22Rv1 (cell line): Measurements from ENCODE around the gene PATJ.

Source experiments
- H3K27ac ChIP-seq: fragments of 450-650 bp; 2 replicates; pipeline ENCODE4 v1.5.1; 2017
- CTCF ChIP-seq: fragments of 450-650 bp; IDR thresholded peaks from 2 replicates; pipeline ENCODE4 v1.5.1; 2017; ENCODE audit warnings: mild to moderate bottlenecking
- ZFX ChIP-seq: fragments of 450-650 bp; IDR thresholded peaks from 2 replicates; pipeline ENCODE4 v1.6.1; 2017; ENCODE audit warnings: antibody characterized with exemption, borderline replicate concordance

Gene PATJ

GRCh38 chr1:62025892-62026291 is 283.6 kb downstream of the PATJ start:
- TF ChIP-seq CTCF (no peak), ZFX (no peak)

GRCh38 chr1:62029704-62030103 is 287.4 kb downstream of the PATJ start:
- no peak overlapping the region for H3K27ac ChIP-seq
- TF ChIP-seq CTCF (no peak), ZFX (no peak)

More at GRCh38 chr1:62025892-62026291, 283.6 kb downstream of the PATJ start:
- no peak overlapping the region for H3K27ac ChIP-seq

DNA sequence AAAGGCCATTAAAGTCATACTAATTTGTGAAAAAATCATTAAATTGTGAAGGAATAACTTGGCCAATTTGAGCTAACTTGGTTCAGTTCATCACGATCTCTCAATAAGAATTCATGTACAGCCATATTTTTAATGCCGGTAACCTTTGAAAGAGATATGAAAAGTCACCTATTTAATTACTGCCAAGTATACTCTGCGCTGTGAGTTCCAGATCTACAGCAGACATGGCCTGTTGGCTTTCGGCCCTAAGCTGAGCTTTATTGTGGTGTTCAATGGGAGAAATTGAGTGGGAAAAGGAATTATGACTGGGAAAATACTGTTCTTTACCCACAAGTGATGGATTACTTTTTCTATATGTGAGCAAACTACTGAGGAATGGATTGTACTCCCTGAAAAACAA is 292.5 kb downstream of the PATJ start:
- TF ChIP-seq ZFX (no peak), CTCF (no peak)
- no peak overlapping the region for H3K27ac ChIP-seq

DNA sequence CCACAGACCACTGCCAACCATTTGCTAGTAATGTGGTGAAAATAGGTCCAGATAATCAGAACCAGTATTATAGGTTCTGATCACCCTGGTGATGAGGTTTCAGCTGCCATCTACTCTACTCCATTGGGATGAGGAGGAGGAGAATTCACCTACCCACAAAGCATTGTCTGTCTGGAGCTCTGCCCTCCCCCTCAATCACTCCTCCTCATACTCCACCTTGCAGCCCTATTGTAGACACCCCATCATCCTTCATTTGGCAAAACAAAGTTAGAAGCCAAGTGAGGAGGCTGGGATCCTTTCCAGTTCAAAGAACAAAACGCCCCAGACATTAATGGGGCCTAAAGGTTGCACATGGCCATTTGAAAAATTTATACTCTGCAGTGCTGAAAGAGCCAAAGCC is 295.0 kb downstream of the PATJ start:
- no peak for TF ChIP-seq ZFX
- TF ChIP-seq CTCF = no peak
- no peak overlapping the region for H3K27ac ChIP-seq

GRCh38 chr1:62038594-62039284 is 296.5 kb downstream of the PATJ start:
- no peak overlapping the region for H3K27ac ChIP-seq
- TF ChIP-seq CTCF (peak; percentile 32), ZFX (no peak)

- H3K27ac ChIP-seq = peak overlapping the region; percentile 65
- TF ChIP-seq ZFX (no peak), CTCF (no peak)
These were observed 298.2 kb downstream of the PATJ start for GRCh38 chr1:62040450-62040849.

DNA sequence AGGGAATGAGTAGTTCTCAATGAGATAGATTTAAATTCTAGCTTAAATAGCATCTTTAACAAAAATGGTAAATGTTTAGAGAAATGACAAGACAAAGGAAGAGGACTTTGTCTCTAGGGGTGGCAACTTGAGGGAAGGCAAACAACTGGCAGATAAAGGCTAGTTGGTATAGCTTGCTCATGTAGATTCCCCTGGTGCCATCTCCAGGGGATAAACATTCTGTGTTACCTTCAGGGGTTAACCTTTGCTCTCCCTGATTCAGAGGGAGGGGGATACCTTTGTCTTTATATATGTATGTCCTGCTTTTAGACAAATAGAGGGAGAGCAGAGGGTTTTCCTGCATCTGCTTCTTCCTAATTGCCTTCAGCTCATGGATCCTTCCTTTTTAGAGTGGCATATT is 298.7 kb downstream of the PATJ start:
- H3K27ac ChIP-seq = peak overlapping the region; percentile 65
- TF ChIP-seq ZFX = no peak
- no peak for TF ChIP-seq CTCF
